ENCODE results near the gene KDM4B. TPM values are rescaled to one million over a fixed set of nuclear protein-coding genes. Genes with fewer than 3 reads are reported as not detected.

KDM4B gene
- total and polyA plus RNA-seq, 2 donors from 2014 or later: 6.6 to 35.7 TPM

GRCh38 chr19:5166262-5166661, 197.3 kb downstream of the KDM4B start:
- no peaks in the 10 kb centered on the region for H3K9me3 ChIP-seq (ENCODE audit: control insufficient read depth in 2 of 3, insufficient read depth in 1 of 3, low read length in 3 of 3)
- TF ChIP-seq CTCF (IDR thresholded peaks at IDR 0.05; ENCODE audit: borderline replicate concordance, extremely low read depth, insufficient read depth): no peak
- intact Hi-C loops (cut with DNase I): no loop called here

GRCh38 chr19:5170329-5170745, 201.4 kb downstream of the KDM4B start:
- TF ChIP-seq CTCF (IDR thresholded peaks at IDR 0.05; ENCODE audit: borderline replicate concordance, extremely low read depth, insufficient read depth): peak; percentile 42
- DNase-seq: peak in 1 of 5 donors; percentile 49
- H3K27ac ChIP-seq (ENCODE audit: low read depth in 2 of 2, low read length in 2 of 2): no peak overlapping the region
- no peaks in the 10 kb centered on the region for H3K9me3 ChIP-seq (ENCODE audit: control insufficient read depth in 2 of 3, insufficient read depth in 1 of 3, low read length in 3 of 3)
- H3K9ac ChIP-seq (ENCODE audit: low read length in 3 of 3): no peak overlapping the region
- intact Hi-C loops (cut with DNase I): no loop called here
- FAIRE-seq: no peak
- no peaks in the 10 kb centered on the region for H3K4me1 ChIP-seq (ENCODE audit: control insufficient read depth in 2 of 3, insufficient read depth in 2 of 3, low read depth in 1 of 3, low read length in 3 of 3)
- no peaks in the 10 kb centered on the region for H3K36me3 ChIP-seq (ENCODE audit: control insufficient read depth in 2 of 3, insufficient read depth in 3 of 3, low read length in 3 of 3)
- no peak overlapping the region for H3K4me3 ChIP-seq (ENCODE audit: low read length in 3 of 3)
- H3K27me3 ChIP-seq (ENCODE audit: control insufficient read depth, insufficient read depth, low read length): no peaks in the 10 kb centered on the region

More at GRCh38 chr19:5166262-5166661, 197.3 kb downstream of the KDM4B start:
- Histone ChIP-seq H3K27ac (ENCODE audit: low read depth in 2 of 2, low read length in 2 of 2) (no peak overlapping the region), H3K36me3 (ENCODE audit: control insufficient read depth in 2 of 3, insufficient read depth in 3 of 3, low read length in 3 of 3) (no peaks in the 10 kb centered on the region), H3K9ac (ENCODE audit: low read length in 3 of 3) (no peak overlapping the region), H3K4me3 (ENCODE audit: low read length in 3 of 3) (no peak overlapping the region), H3K27me3 (ENCODE audit: control insufficient read depth, insufficient read depth, low read length) (no peaks in the 10 kb centered on the region), H3K4me1 (ENCODE audit: control insufficient read depth in 2 of 3, insufficient read depth in 2 of 3, low read depth in 1 of 3, low read length in 3 of 3) (no peaks in the 10 kb centered on the region)
- DNase-seq: no peak
- no peak for FAIRE-seq

GRCh38 chr19:5171711-5172110, 202.8 kb downstream of the KDM4B start:
- Histone ChIP-seq H3K4me3 (ENCODE audit: low read length in 3 of 3) (no peak overlapping the region), H3K9ac (ENCODE audit: low read length in 3 of 3) (no peak overlapping the region), H3K36me3 (ENCODE audit: control insufficient read depth in 2 of 3, insufficient read depth in 3 of 3, low read length in 3 of 3) (no peaks in the 10 kb centered on the region), H3K27ac (ENCODE audit: low read depth in 2 of 2, low read length in 2 of 2) (no peak overlapping the region), H3K9me3 (ENCODE audit: control insufficient read depth in 2 of 3, insufficient read depth in 1 of 3, low read length in 3 of 3) (no peaks in the 10 kb centered on the region), H3K27me3 (ENCODE audit: control insufficient read depth, insufficient read depth, low read length) (no peaks in the 10 kb centered on the region), H3K4me1 (ENCODE audit: control insufficient read depth in 2 of 3, insufficient read depth in 2 of 3, low read depth in 1 of 3, low read length in 3 of 3) (no peaks in the 10 kb centered on the region)
- intact Hi-C loops (cut with DNase I): no loop called here
- FAIRE-seq (no peak), DNase-seq (peak in 2 of 5 donors; percentile 6 to 17)
- TF ChIP-seq CTCF (IDR thresholded peaks at IDR 0.05; ENCODE audit: borderline replicate concordance, extremely low read depth, insufficient read depth): no peak
